Activated T-cell treated with anti-CD3 and anti-CD28 coated beads, Interleukin-2, amount 50 U/mL, for 4 hours (primary cell): ENCODE results near the gene PCK1. TPM values are rescaled to one million over a fixed set of nuclear protein-coding genes. Genes with fewer than 3 reads are reported as not detected.
"Not testable (repeated sequence)": the region's sequence is repeated elsewhere in the genome, so short reads cannot be mapped to it uniquely, and the experiment has no call there.

ENCODE experiments used
- ATAC-seq, 2 donors: fragments of 200-7000 bp; cut with Tn5 transposase; one replicate each; pipeline ENCODE4 v1.10.0; 2021
- DNase-seq: peaks from one replicate; pipeline ENCODE4 v3.0.0-alpha.2; 2020
- H3K27me3 Mint-ChIP-seq: one replicate; pipeline ENCODE4 v1.8.0; 2021; ENCODE audit warnings: low read depth, mixed read lengths
- H3K36me3 Mint-ChIP-seq: one replicate; pipeline ENCODE4 v1.8.0; 2022; ENCODE audit warnings: mixed read lengths; ENCODE audit not compliant: insufficient read depth
- H3K4me1 Mint-ChIP-seq: one replicate; pipeline ENCODE4 v1.8.0; 2021; ENCODE audit warnings: low read depth, mixed read lengths
- H3K4me3 Mint-ChIP-seq: one replicate; pipeline ENCODE4 v1.8.0; 2021; ENCODE audit warnings: mild to moderate bottlenecking, moderate library complexity, mixed read lengths
- H3K9me3 Mint-ChIP-seq: one replicate; pipeline ENCODE4 v1.8.0; 2021; ENCODE audit warnings: mixed read lengths
- total RNA-seq, 3 donors: library from RNA; stranded (reverse); gene quantifications; one replicate each; pipeline ENCODE4 v1.2.1, GENCODE V29; 2021

Gene PCK1
- under 1 TPM; 0.21 to 0.68 (median 0.22) TPM for total RNA-seq

DNA sequence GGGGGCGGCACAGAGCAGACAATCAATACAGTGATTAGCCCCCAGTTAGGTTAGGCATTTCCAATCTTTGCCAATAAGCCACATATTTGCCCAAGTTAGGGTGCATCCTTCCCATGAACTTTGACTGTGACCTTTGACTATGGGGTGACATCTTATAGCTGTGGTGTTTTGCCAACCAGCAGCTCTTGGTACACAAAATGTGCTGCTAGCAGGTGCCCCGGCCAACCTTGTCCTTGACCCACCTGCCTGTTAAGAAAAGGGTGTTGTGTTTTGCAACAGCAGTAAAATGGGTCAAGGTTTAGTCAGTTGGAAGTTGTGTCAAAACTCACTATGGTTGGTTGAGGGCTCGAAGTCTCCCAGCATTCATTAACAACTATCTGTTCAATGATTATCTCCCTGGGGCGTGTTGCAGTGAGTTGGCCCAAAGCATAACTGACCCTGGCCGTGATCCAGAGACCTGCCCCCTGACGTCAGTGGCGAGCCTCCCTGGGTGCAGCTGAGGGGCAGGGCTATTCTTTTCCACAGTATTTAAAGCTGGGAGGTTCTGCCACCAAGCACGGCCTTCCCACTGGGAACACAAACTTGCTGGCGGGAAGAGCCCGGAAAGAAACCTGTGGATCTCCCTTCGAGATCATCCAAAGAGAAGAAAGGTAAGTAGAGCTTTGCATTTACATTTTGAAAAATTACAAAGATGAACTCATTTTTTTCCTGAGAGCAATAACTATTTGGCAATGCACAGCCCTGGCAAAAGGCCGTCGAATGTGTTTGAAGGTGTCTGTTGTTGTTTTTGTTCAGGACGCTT lies at the start of gene PCK1:
TSS of gene PCK1 (plus strand) at position 557 of the 802 bp plus-strand sequence. CDS start 302 bp downstream, outside the sequence.
- H3K4me1 Mint-ChIP-seq = no peaks in the 10 kb centered on the region
- ATAC-seq (no peak), DNase-seq (no peak)
- H3K9me3 Mint-ChIP-seq = no peaks in the 10 kb centered on the region
- H3K27me3 Mint-ChIP-seq = peaks cover 35% of the 10 kb centered on the region
- H3K36me3 Mint-ChIP-seq = no peaks in the 10 kb centered on the region
- no peak within 1 kb of the TSS for H3K4me3 Mint-ChIP-seq

DNA sequence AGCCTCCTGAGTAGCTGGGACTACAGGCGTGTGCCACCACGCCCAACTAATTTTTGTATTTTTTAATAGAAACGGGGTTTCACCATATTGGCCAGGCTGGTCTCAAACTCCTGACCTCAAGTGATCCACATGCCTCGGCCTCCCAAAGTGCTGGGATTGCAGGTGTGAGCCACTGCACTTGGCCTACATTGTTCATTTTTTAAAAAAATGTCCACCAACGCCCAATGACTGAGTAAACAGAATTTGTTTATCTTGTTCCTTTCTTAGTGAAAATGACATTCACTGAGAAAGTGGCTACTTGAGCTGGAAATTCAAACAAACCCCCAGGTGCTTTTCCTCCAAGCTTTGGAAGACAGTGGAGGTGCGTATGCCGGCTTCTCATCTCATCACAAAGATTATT lies 49.2 kb upstream of the PCK1 start:
- H3K27me3 Mint-ChIP-seq = peaks cover 22% of the 10 kb centered on the region
- H3K4me3 Mint-ChIP-seq, H3K36me3 Mint-ChIP-seq, ATAC-seq, DNase-seq, H3K4me1 Mint-ChIP-seq, H3K9me3 Mint-ChIP-seq: not testable (repeated sequence)

DNA sequence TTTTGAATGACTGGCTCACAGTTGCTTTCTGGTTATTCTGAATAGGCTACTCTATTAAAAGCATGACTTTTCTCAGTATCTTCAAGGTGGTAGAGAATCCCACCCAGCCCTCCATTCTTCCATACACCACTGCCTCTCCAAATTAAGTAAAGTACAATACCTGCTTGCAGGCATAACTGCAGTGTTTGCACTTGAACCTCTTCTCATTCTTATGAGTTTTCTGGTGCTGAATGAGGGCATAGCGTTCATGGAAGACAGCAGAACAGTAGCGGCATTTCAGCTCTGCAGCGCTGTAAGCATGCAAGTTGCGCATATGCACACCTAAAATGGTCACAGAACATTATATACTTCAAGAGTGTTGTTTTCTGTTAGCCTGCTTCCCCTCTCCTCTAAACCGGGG lies 48.5 kb upstream of the PCK1 start:
- Mint-ChIP-seq H3K4me3 (no peak overlapping the region), H3K36me3 (no peaks in the 10 kb centered on the region)
- no peak for ATAC-seq

DNA sequence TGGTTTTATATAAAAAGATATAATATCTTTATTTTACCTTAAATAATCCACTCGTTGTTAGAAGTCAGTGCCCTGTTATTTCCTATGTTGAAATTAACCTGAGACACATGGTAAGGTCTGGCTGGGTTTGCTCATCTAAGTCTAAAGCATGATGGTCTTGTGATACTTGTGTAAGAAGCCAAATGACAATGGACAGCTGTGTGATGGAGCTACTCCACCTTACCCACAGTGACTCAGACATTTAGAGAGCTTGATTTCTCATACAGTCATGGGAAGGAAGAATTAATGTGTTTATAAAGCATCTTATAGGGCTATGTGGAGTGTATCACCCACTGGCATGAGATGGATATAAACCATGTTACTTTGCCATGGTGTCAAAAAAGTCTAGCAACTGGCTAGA lies 47.7 kb upstream of the PCK1 start:
- no peak for ATAC-seq
- no peak overlapping the region for H3K4me3 Mint-ChIP-seq
- H3K4me1 Mint-ChIP-seq = no peaks in the 10 kb centered on the region

More for the DNA sequence above, 48.5 kb upstream of the PCK1 start:
- Mint-ChIP-seq H3K9me3 (no peaks in the 10 kb centered on the region), H3K4me1 (no peaks in the 10 kb centered on the region), H3K27me3 (peaks cover 22% of the 10 kb centered on the region)
- no peak for DNase-seq

DNA sequence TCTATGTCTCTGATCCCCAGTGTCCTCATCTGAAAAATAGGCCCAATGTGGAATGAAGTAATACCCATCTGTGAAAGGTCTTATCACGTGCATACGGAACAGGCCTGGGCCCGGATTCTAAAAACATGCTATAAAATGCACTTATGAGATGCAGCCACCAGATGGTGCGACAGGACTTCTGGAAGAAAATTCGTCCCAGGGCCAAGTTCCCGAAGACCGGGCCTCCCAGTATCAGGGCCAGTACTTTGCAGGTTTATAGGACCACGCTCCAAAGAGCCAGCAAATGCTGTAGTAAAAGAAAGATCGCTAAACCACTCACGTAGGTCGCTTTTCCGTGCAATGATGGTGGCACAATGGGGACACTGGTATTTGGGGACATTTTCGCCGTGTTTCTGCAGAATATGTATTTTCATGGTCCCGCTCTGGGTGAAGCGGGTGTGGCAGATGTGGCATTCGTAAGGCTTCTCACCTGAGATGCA lies 46.6 kb upstream of the PCK1 start:
- Mint-ChIP-seq H3K36me3 (no peaks in the 10 kb centered on the region), H3K4me3 (no peak overlapping the region), H3K9me3 (no peaks in the 10 kb centered on the region), H3K4me1 (no peaks in the 10 kb centered on the region), H3K27me3 (peaks cover 17% of the 10 kb centered on the region)
- no peak for DNase-seq
- ATAC-seq = peak in 1 of 2 donors; percentile 21

More for the DNA sequence above, 47.7 kb upstream of the PCK1 start:
- Mint-ChIP-seq H3K9me3 (no peaks in the 10 kb centered on the region), H3K36me3 (no peaks in the 10 kb centered on the region), H3K27me3 (peaks cover 20% of the 10 kb centered on the region)
- no peak for DNase-seq

DNA sequence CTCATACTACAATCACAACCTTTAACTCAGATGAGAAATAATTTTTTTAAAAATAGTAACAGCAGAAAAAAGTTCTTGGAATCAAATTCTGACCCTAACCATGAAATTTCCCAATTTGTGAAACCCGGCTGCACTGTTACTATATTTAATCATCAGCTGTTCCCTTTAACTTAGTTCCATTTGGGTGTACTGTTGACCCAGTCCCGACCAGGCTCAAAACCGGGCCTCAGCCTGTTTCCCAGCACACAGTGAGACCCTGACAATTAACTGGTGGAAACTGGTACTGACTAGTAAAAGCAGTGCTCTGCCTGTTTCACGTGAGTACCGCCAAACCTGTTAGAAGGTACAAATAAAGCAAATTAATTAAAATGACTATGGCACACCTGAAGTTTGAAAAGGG lies 43.0 kb upstream of the PCK1 start:
- Mint-ChIP-seq H3K36me3 (no peaks in the 10 kb centered on the region), H3K9me3 (no peaks in the 10 kb centered on the region), H3K27me3 (peaks cover 5% of the 10 kb centered on the region), H3K4me1 (peaks cover 5% of the 10 kb centered on the region), H3K4me3 (no peak overlapping the region)
- DNase-seq (no peak), ATAC-seq (no peak)

DNA sequence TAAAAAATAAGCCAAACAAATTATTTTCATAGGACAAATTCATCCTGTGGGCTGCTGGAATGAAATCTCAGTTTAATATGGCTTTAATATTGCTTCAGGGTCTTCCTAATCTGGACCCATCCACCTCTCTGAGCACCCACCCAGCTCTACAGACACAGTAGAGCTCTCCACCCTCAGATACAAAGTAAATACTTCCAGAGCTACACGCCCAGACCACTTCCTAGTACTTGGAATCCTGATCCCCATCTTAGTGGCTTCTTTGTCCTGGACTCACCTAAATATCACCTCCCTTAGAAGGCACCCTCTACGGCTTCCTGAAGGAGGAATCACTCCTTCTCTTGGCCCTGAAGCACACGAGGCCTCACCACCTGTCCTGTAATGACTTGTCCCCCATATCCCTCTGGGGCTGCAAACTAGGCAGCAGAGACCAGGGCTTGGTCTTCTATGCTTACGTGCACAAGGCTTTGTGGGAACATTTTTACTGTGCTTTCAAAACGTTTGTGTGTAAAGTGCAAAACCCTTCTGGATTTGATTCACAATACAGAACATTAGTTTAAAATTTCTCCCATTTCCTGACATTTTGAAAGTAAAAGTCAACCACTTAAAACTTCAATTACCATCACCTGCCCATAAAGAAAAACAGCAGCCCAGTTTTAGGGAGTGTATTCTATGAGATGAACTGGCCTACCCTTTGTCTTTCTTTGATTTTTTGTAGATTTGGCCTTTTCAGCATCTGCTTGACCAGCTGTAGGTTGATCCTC lies 38.4 kb upstream of the PCK1 start:
- ATAC-seq (no peak), DNase-seq (no peak)
- Mint-ChIP-seq H3K36me3 (no peaks in the 10 kb centered on the region), H3K27me3 (no peaks in the 10 kb centered on the region), H3K9me3 (no peaks in the 10 kb centered on the region), H3K4me3 (no peak overlapping the region), H3K4me1 (peaks cover 9% of the 10 kb centered on the region)

DNA sequence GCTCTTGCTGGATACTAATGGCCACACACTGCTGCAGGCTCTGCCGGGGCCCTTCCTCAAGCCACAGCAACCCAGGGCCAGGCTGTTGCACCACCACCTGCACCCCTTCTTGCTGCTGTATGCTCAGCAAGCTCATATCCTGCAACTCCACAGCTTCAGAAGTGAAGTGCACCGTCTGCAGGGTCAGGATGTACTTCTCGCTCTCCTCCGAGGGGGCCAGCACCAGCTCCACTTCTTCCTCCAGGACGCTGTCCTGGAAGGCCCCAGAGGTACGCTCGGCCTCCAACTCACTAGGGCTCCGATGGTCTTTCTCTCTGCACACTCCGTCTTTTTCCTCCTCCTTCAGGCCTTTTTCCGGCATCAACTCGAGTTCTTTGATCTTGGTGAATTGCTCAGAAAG lies 37.1 kb upstream of the PCK1 start:
- H3K36me3 Mint-ChIP-seq = no peaks in the 10 kb centered on the region
- H3K4me3 Mint-ChIP-seq = no peak overlapping the region
- H3K27me3 Mint-ChIP-seq = no peaks in the 10 kb centered on the region
- no peak for DNase-seq
- no peak for ATAC-seq
- H3K9me3 Mint-ChIP-seq = no peaks in the 10 kb centered on the region
- H3K4me1 Mint-ChIP-seq = peaks cover 9% of the 10 kb centered on the region

DNA sequence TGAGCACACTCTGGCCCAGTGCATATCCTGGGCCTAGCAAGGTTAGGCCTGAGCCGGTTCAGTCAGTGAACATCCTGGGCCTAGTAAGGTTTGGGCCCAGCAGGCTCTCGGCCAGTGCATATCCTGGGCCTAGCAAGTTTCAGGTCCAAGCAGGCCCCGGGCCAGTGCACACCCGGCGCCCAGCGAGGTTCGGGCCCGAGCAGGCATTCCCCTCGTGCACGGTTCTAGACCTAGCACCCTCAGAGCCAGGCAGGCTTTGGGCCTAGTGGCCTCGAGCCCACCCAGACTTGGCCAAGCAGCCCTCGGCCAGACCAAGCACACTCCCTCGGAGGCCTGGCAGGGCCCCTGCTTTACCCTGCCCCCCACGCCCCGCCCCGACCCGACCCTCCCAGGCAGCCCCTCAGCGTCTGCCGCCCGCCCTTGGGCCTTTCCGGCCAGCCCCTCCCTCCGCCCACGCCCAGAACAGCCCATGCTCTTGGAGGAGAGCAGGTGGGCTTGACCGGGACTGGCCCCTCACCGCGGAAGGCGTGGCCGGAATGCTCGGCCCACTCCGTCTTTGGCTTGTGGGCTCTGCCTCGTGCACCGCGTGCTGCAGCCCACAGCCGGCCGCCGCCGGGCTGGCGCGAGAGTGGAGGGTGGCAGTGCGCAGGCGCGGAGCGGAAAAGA lies 36.3 kb upstream of the PCK1 start, which contains the start of gene CTCFL:
TSS of gene CTCFL (minus strand) at position 630 of the 666 bp plus-strand sequence. CDS start 935 bp downstream, outside the sequence.
- DNase-seq (no peak), ATAC-seq (no peak)

DNA sequence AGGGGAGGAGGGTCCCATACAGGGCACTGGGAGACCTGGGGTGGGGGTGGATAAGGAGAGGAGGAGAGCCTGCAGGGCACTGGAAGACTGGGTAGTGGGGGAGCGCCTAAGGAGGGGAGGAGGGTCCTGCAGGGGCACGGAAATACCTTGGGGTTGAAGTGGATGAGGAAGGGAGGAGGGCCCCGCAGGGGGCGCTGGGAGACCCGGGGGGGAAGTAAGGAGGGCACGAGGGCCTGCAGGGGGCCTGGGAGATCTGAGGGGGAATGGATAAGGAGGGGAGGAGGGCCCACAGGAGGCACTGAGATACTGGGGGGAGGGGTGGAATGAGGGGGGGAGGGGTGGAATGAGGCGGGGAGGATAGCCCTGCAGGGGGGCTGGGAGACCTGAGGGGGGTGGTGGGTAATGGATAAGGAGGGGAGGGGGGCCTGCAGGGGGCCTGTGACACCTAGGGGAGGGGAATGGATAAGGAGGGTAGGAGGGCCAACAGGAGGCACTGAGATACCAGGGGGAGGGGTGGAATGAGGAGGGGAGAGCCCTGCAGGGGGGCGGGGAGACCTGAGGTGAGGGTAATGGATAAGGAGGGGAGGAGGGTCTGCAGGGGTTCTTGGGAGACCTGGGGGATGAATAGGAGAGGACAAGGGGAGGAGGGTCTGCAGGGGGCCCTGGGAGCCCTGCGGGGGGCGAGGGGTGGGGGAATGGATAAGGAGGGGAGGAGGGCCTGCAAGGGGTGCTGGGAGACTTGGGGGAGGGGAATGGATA lies 35.4 kb upstream of the PCK1 start:
- no peak overlapping the region for H3K4me3 Mint-ChIP-seq
- H3K36me3 Mint-ChIP-seq = no peaks in the 10 kb centered on the region
- ATAC-seq (no peak), DNase-seq (no peak)
- H3K4me1 Mint-ChIP-seq = peaks cover 9% of the 10 kb centered on the region
- H3K9me3 Mint-ChIP-seq = no peaks in the 10 kb centered on the region
- no peaks in the 10 kb centered on the region for H3K27me3 Mint-ChIP-seq

More for the DNA sequence above, 36.3 kb upstream of the PCK1 start, which contains the start of gene CTCFL:
- Mint-ChIP-seq H3K36me3 (no peaks in the 10 kb centered on the region), H3K4me1 (peaks cover 9% of the 10 kb centered on the region), H3K4me3 (no peak within 1 kb of the TSS), H3K9me3 (no peaks in the 10 kb centered on the region), H3K27me3 (no peaks in the 10 kb centered on the region)

DNA sequence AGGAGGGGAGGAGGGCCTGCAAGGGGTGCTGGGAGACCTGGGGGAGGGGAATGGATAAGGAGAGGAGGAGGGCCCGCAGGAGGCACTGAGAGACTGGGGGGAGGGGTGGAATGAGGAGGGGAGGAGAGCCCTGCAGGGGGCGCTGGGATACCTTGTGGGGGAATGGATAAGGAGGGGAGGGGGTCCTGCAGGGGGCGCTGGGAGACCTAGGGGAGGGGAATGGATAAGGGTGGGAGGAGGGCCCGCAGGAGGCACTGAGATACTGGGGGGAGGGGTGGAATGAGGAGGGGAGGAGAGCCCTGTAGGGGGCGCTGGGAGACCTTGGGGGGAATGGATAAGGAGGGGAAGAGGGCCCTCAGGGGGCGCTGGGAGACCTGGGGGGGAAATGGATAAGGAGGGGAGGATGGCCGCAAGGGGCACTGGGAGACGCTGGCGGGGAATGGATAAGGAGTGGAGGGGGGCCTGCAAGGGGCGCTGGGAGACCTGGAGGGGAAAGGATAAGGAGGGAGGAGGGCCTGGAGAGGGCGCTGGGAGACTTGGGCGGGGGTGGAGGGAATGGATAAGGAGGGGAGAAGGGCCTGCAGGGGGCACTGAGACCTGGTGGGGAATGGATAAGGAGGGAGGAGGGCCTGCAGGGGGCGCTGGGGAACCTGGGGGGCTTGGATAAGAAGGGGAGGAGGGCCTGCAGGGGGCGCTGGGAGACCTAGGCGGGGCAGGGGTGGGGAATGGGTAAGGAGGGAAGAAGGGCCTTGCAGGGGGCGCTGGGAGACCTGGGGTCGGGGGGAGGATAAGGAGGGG lies 34.6 kb upstream of the PCK1 start:
- no peaks in the 10 kb centered on the region for H3K36me3 Mint-ChIP-seq
- H3K4me3 Mint-ChIP-seq = no peak overlapping the region
- ATAC-seq (no peak), DNase-seq (no peak)
- H3K9me3 Mint-ChIP-seq = no peaks in the 10 kb centered on the region
- peaks cover 9% of the 10 kb centered on the region for H3K4me1 Mint-ChIP-seq
- no peaks in the 10 kb centered on the region for H3K27me3 Mint-ChIP-seq

DNA sequence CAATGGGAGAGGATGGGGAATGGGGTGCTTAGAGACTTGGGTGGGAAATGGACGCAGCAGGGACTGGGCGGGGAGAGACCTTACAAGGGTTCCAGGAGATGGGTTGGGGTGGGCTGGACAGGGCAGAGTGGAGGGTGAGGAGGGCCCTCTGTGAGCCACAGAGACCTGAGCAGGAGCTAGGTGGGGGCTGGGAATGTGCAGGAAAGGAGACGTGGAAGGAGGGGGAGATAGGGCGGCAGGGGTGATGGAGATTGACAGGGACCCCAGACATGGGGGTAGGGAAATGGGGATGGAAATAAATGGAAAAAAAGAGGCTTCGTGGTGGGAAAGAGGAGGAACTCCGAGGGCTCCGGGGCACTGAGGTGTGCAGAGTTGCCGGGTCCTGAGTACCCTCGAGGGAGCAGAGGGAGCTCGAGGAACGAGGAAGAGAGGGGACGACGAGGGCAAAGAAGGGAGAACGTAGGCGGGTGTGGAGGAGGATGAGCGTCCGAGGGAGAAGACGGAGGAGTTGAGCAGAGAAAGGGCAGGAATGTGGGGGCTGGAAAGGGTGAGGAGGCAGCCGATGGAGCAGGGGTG lies 33.9 kb upstream of the PCK1 start:
- Mint-ChIP-seq H3K27me3 (no peaks in the 10 kb centered on the region), H3K9me3 (no peaks in the 10 kb centered on the region), H3K36me3 (no peaks in the 10 kb centered on the region), H3K4me3 (no peak overlapping the region), H3K4me1 (peaks cover 9% of the 10 kb centered on the region)
- DNase-seq = no peak
- no peak for ATAC-seq

DNA sequence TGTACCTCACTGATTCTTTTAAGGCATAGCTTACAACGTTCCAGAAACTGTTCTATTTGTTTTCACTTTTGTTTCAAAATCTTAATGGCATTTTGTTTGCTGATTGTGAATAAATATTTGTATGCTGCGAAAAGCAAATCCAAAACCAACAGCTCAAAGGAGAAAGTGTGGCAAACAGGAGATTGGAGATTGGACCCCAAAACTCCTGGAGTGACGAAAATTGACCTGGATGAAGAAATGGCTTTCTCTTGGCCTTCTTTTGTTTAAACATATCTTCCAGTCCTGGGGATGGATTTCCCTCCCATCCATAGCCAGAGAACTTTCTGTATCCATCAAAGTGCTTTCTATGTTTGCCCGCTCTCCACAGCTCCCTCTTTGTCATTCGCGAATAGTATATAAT lies 33.2 kb upstream of the PCK1 start:
- peaks cover 5% of the 10 kb centered on the region for H3K4me1 Mint-ChIP-seq
- no peak for DNase-seq
- H3K27me3 Mint-ChIP-seq = peaks cover under 1% of the 10 kb centered on the region
- no peak for ATAC-seq
- no peaks in the 10 kb centered on the region for H3K36me3 Mint-ChIP-seq
- H3K9me3 Mint-ChIP-seq = no peaks in the 10 kb centered on the region
- no peak overlapping the region for H3K4me3 Mint-ChIP-seq
